NCI-H2081 (cell line): ENCODE results near the gene PNMA6E.
"Not testable (repeated sequence)": the region's sequence is repeated elsewhere in the genome, so short reads cannot be mapped to it uniquely, and the experiment has no call there.

Experiments used
- DNase-seq, 2 experiments: peaks; one replicate each; lab custom pipeline; 2025; lab: John Stamatoyannopoulos, UW

The PNMA6E gene

GRCh38 chrX:153408871-153409351, 7.8 kb upstream of the PNMA6E start:
- no peak for DNase-seq

GRCh38 chrX:153408221-153408721, 7.1 kb upstream of the PNMA6E start:
- DNase-seq, result no peak

GRCh38 chrX:153407736-153408135, 6.6 kb upstream of the PNMA6E start:
- DNase-seq, result no peak

- no peak for DNase-seq
Measured at GRCh38 chrX:153406903-153407302, 5.8 kb upstream of the PNMA6E start.

GRCh38 chrX:153406011-153406410, 4.9 kb upstream of the PNMA6E start:
- DNase-seq, result no peak

- no peak for DNase-seq
Measured at GRCh38 chrX:153405426-153405825, 4.3 kb upstream of the PNMA6E start.

GRCh38 chrX:153404333-153404732, 3.2 kb upstream of the PNMA6E start:
- not testable (repeated sequence) for DNase-seq

- DNase-seq, result no peak
Measured at GRCh38 chrX:153400146-153401132, 711 bp downstream of the PNMA6E start.

GRCh38 chrX:153398275-153398960, 2.7 kb downstream of the PNMA6E start:
- DNase-seq, result no peak

GRCh38 chrX:153397256-153397960, 3.7 kb downstream of the PNMA6E start:
- DNase-seq, result no peak

- no peak for DNase-seq
Measured at GRCh38 chrX:153396320-153397195, 4.6 kb downstream of the PNMA6E start.

GRCh38 chrX:153395613-153396319, 5.4 kb downstream of the PNMA6E start:
- DNase-seq, result no peak

- DNase-seq, result no peak
Measured at GRCh38 chrX:153394612-153395011, 6.5 kb downstream of the PNMA6E start.

GRCh38 chrX:153392642-153393321, 8.4 kb downstream of the PNMA6E start:
- DNase-seq, result no peak

- not testable (repeated sequence) for DNase-seq
Measured at GRCh38 chrX:153389460-153389768, 11.7 kb downstream of the PNMA6E start.

- no peak for DNase-seq
Measured at GRCh38 chrX:153388722-153389459, 12.3 kb downstream of the PNMA6E start.

GRCh38 chrX:153387987-153388721, 13.0 kb downstream of the PNMA6E start:
- no peak for DNase-seq

- DNase-seq, result no peak
Measured at GRCh38 chrX:153387345-153387744, 13.8 kb downstream of the PNMA6E start.

GRCh38 chrX:153386097-153386496, 15.1 kb downstream of the PNMA6E start:
- DNase-seq, result no peak
